Heart left ventricle (tissue), 13 donors: ENCODE data around the gene CDK5R1.

Experiments
- POLR2A ChIP-seq, 2 donors: fragments of 450-650 bp; IDR thresholded peaks; one replicate each; pipeline ENCODE4 v1.6.1; 2017; ENCODE audit warnings: antibody characterized with exemption in 2 of 2, mild to moderate bottlenecking in 2 of 2, moderate library complexity in 2 of 2
- TF ChIP-seq, protein P1 (sequence below), 12 donors: fragments of 200-600 bp; sonication (generic) in 4 of 12; IDR thresholded peaks; one replicate each; pipeline versions ENCODE4 v1.5.0 to v1.8.0; 2018 to 2022; ENCODE audit warnings: antibody characterized with exemption in 12 of 12, mild to moderate bottlenecking in 5 of 12
- donor health status: ischemic (EF 13 %, LVEDD 7.1; RV severe dilation, severe dysfunction).
- donor health status: DM: no; HTN: yes; CAD: no.
- donor health status: DM: no; HTN: no; CAD: no.
- donor health status: ischemic (EF 25% LVEDD 6.9; RV normal size, moderate dysfunction).
- donor health status: ischemic (EF 25% LVEDD 5.7; RV mildly dilated, moderate dysfunction).
- donor health status: ischemic (EF 35%, LVEDD 5.7; RV mildly dilated, moderate dysfunction).
- donor health status: nonischemic (EF 11% LVEDD 7.7; RV severe dilation, severe dysfunction).
- donor health status: DM: yes; HTN: yes; CAD: no.
- donor health status: PGD.
- donor health status: ischemic (EF 29% LVEDD 5.4; RV normal size, mild dysfunction).
- donor health status: nonischemic (EF 23%, LVEDD 6.1; RV moderate dilation, normal function).

DNA sequence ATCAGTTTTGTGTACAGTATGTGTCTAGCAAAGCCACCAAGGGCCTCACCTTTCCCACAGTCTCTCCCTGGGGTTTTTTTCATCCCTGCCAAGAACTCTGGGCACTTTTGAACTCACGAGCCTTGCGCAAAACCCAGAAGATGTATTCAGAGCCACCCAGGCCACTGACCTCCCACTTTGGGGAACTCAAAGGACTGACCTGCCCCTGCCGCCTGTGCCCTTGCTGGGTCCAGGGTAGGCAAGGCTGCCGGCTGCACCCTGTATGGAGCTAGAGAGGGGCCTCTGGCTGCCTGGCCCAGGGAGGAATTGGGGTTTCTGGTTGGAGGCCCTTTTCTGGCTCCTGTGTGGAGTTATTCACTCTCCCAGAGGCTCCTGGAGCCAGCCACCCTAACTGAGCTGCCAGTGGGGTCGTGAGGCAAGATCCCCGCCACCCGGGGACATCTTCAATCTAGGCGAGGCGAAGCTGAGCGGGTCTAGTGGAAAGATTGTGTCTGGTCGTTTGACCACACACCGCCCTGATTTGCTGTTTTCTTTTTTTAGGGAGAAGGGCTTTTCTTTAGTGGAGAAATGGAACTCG is 1.9 kb downstream of the CDK5R1 start:
- TF ChIP-seq, protein P1, sequence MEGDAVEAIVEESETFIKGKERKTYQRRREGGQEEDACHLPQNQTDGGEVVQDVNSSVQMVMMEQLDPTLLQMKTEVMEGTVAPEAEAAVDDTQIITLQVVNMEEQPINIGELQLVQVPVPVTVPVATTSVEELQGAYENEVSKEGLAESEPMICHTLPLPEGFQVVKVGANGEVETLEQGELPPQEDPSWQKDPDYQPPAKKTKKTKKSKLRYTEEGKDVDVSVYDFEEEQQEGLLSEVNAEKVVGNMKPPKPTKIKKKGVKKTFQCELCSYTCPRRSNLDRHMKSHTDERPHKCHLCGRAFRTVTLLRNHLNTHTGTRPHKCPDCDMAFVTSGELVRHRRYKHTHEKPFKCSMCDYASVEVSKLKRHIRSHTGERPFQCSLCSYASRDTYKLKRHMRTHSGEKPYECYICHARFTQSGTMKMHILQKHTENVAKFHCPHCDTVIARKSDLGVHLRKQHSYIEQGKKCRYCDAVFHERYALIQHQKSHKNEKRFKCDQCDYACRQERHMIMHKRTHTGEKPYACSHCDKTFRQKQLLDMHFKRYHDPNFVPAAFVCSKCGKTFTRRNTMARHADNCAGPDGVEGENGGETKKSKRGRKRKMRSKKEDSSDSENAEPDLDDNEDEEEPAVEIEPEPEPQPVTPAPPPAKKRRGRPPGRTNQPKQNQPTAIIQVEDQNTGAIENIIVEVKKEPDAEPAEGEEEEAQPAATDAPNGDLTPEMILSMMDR (IDR thresholded peaks at IDR 0.05) = no peak
- no peak for TF ChIP-seq POLR2A (IDR thresholded peaks at IDR 0.05)
